ENCODE results near the gene PEMT. TPM values are rescaled to one million over a fixed set of nuclear protein-coding genes. Genes with fewer than 3 reads are reported as not detected.

Gene PEMT
- total RNA-seq, 1 donor from 2014 or later = 31.1 TPM

GRCh38 chr17:17558431-17558830, 33.1 kb downstream of the PEMT start:
- Mint-ChIP-seq H3K27ac (ENCODE audit: unreplicated experiment) (no peak overlapping the region), H3K27me3 (ENCODE audit: low read depth) (no peaks in the 10 kb centered on the region), H3K9me3 (ENCODE audit: low read depth) (no peaks in the 10 kb centered on the region), H3K36me3 (ENCODE audit: low read depth) (no peaks in the 10 kb centered on the region), H3K4me3 (ENCODE audit: unreplicated experiment) (no peak overlapping the region), H3K4me1 (ENCODE audit: low read depth) (no peaks in the 10 kb centered on the region)
- no peak for TF ChIP-seq CTCF (IDR thresholded peaks at IDR 0.05)
- no peak for DNase-seq (ENCODE audit: low spot score)

GRCh38 chr17:17557796-17558195, 33.7 kb downstream of the PEMT start:
- Mint-ChIP-seq H3K4me3 (ENCODE audit: unreplicated experiment) (no peak overlapping the region), H3K27ac (ENCODE audit: unreplicated experiment) (no peak overlapping the region), H3K36me3 (ENCODE audit: low read depth) (no peaks in the 10 kb centered on the region), H3K9me3 (ENCODE audit: low read depth) (no peaks in the 10 kb centered on the region), H3K4me1 (ENCODE audit: low read depth) (no peaks in the 10 kb centered on the region), H3K27me3 (ENCODE audit: low read depth) (no peaks in the 10 kb centered on the region)
- no peak for TF ChIP-seq CTCF (IDR thresholded peaks at IDR 0.05)
- no peak for DNase-seq (ENCODE audit: low spot score)

GRCh38 chr17:17556671-17557070, 34.8 kb downstream of the PEMT start:
- Mint-ChIP-seq H3K36me3 (ENCODE audit: low read depth) (no peaks in the 10 kb centered on the region), H3K27me3 (ENCODE audit: low read depth) (no peaks in the 10 kb centered on the region), H3K4me3 (ENCODE audit: unreplicated experiment) (no peak overlapping the region), H3K9me3 (ENCODE audit: low read depth) (no peaks in the 10 kb centered on the region), H3K4me1 (ENCODE audit: low read depth) (peaks cover under 1% of the 10 kb centered on the region), H3K27ac (ENCODE audit: unreplicated experiment) (no peak overlapping the region)
- DNase-seq (ENCODE audit: low spot score) = no peak
- TF ChIP-seq CTCF (IDR thresholded peaks at IDR 0.05) = no peak

- TF ChIP-seq CTCF (IDR thresholded peaks at IDR 0.05) = no peak
- no peak overlapping the region for H3K4me3 Mint-ChIP-seq (ENCODE audit: unreplicated experiment)
- DNase-seq (ENCODE audit: low spot score) = no peak
- H3K9me3 Mint-ChIP-seq (ENCODE audit: low read depth) = no peaks in the 10 kb centered on the region
- H3K27ac Mint-ChIP-seq (ENCODE audit: unreplicated experiment) = no peak overlapping the region
- no peaks in the 10 kb centered on the region for H3K27me3 Mint-ChIP-seq (ENCODE audit: low read depth)
- no peaks in the 10 kb centered on the region for H3K36me3 Mint-ChIP-seq (ENCODE audit: low read depth)
- peaks cover 6% of the 10 kb centered on the region for H3K4me1 Mint-ChIP-seq (ENCODE audit: low read depth)
Measured at GRCh38 chr17:17555906-17556305, 35.6 kb downstream of the PEMT start.

GRCh38 chr17:17555151-17555550, 36.4 kb downstream of the PEMT start:
- no peaks in the 10 kb centered on the region for H3K9me3 Mint-ChIP-seq (ENCODE audit: low read depth)
- H3K4me1 Mint-ChIP-seq (ENCODE audit: low read depth) = peaks cover 6% of the 10 kb centered on the region
- no peak for TF ChIP-seq CTCF (IDR thresholded peaks at IDR 0.05)
- no peak overlapping the region for H3K4me3 Mint-ChIP-seq (ENCODE audit: unreplicated experiment)
- no peak for DNase-seq (ENCODE audit: low spot score)
- H3K36me3 Mint-ChIP-seq (ENCODE audit: low read depth) = no peaks in the 10 kb centered on the region
- no peaks in the 10 kb centered on the region for H3K27me3 Mint-ChIP-seq (ENCODE audit: low read depth)
- H3K27ac Mint-ChIP-seq (ENCODE audit: unreplicated experiment) = no peak overlapping the region

Data from chondrocyte (in vitro differentiated cells).